Kidney (tissue), 14 donors: Measurements from ENCODE around the gene OGFOD1. TPM values are rescaled to one million over a fixed set of nuclear protein-coding genes. Genes with fewer than 3 reads are reported as not detected.

Source experiments
- DNase-seq, 5 donors: peaks; one replicate each; pipeline ENCODE4 v3.0.0-alpha.2; 2013 to 2020
- FAIRE-seq: peaks from 2 replicates; lab custom pipeline; 2012; peaks lifted over from hg19 to GRCh38; lab: Jason Lieb, UNC
- H3K27ac ChIP-seq, 2 donors: one replicate each; pipeline ENCODE4 v1.7.0; 2013; ENCODE audit warnings: low read depth in 2 of 2, low read length in 2 of 2, inconsistent platforms in 1 of 2
- H3K27me3 ChIP-seq: one replicate; pipeline ENCODE4 v1.7.1; 2013; ENCODE audit warnings: low read length, inconsistent platforms; ENCODE audit not compliant: control insufficient read depth, insufficient read depth
- H3K36me3 ChIP-seq, 3 donors: one replicate each; pipeline versions ENCODE4 v1.7.0 to v1.7.1; 2013; ENCODE audit warnings: low read length in 3 of 3, control low read depth in 1 of 3, inconsistent platforms in 1 of 3; ENCODE audit not compliant: insufficient read depth in 3 of 3, control insufficient read depth in 2 of 3
- H3K4me1 ChIP-seq, 3 donors: one replicate each; pipeline versions ENCODE4 v1.7.0 to v1.7.1; 2013; ENCODE audit warnings: low read length in 3 of 3, inconsistent platforms in 1 of 3, low read depth in 1 of 3; ENCODE audit not compliant: control insufficient read depth in 2 of 3, insufficient read depth in 2 of 3
- H3K4me3 ChIP-seq, 3 donors: one replicate each; pipeline versions ENCODE4 v1.7.0 to v1.8.1; 2013; ENCODE audit warnings: low read length in 3 of 3, control low read depth in 1 of 3, inconsistent platforms in 1 of 3
- H3K9ac ChIP-seq, 3 donors: one replicate each; pipeline versions ENCODE4 v1.7.0 to v1.7.1; 2013; ENCODE audit warnings: low read length in 3 of 3, control low read depth in 1 of 3, inconsistent platforms in 1 of 3
- H3K9me3 ChIP-seq, 3 donors: one replicate each; pipeline versions ENCODE4 v1.7.0 to v1.7.1; 2013; ENCODE audit warnings: low read length in 3 of 3, control low read depth in 1 of 3, inconsistent platforms in 1 of 3; ENCODE audit not compliant: control insufficient read depth in 2 of 3, insufficient read depth in 1 of 3
- CTCF ChIP-seq: IDR thresholded peaks from 3 replicates; pipeline ENCODE4 v1.5.1; 2012; ENCODE audit warnings: mild to moderate bottlenecking, moderate library complexity, borderline replicate concordance; ENCODE audit not compliant: insufficient read depth; ENCODE audit errors: extremely low read depth
- intact Hi-C: fragments of 100-400 bp; cut with DNase I; formaldehyde crosslinking; loops from one replicate; pipeline ENCODE4 v1.11.1; 2022
- polyA plus RNA-seq: library from polyadenylated mRNA; stranded (reverse); fragments of 350-450 nt; fragmentation: Illumina TruSeq; extraction: RNeasy Lipid Tissue Mini Kit (QIAGEN cat#74804); gene quantifications from one replicate; pipeline ENCODE4 v1.2.3, GENCODE V29; 2014; ENCODE audit warnings: low read depth, low replicate concordance; ENCODE audit not compliant: insufficient read depth
- total RNA-seq: library from RNA; stranded (reverse); fragmentation: NEBNext Ultra II Directional; extraction: Animal tissue kit (Norgen Biotek cat#: 25700); gene quantifications from one replicate; pipeline ENCODE4 v1.2.1, GENCODE V29; 2021
- donor health status: control.
- donor health status: control.
- donor health status: control.
- donor health status: control.
- donor health status: control.
- donor health status: DM: yes; HTN: yes; CAD: no.
- donor health status: Normal renal cell carcinoma (clear cell type).

Gene OGFOD1
- total and polyA plus RNA-seq, 2 donors from 2014 or later, result 16.1 to 39.4 TPM

GRCh38 chr16:56515665-56516064 lies 64.3 kb downstream of the OGFOD1 start:
- Histone ChIP-seq H3K9me3 (no peaks in the 10 kb centered on the region), H3K27me3 (no peaks in the 10 kb centered on the region), H3K9ac (no peak overlapping the region), H3K4me1 (peaks cover 0 to 21% (median 16%) of the 10 kb centered on the region in 3 donors), H3K36me3 (peaks cover under 1 to 2% (median 2%) of the 10 kb centered on the region in 3 donors), H3K4me3 (no peak overlapping the region), H3K27ac (no peak overlapping the region)
- intact Hi-C loops, result no loop called here
- DNase-seq, result no peak
- TF ChIP-seq CTCF, result no peak
- no peak for FAIRE-seq

- no peak overlapping the region for H3K9ac ChIP-seq
- H3K4me1 ChIP-seq, result peaks cover 0 to 21% (median 16%) of the 10 kb centered on the region in 3 donors
- H3K9me3 ChIP-seq, result no peaks in the 10 kb centered on the region
- H3K27me3 ChIP-seq, result no peaks in the 10 kb centered on the region
- peak overlapping the region in 1 of 2 donors; percentile 13 for H3K27ac ChIP-seq
- no peak for TF ChIP-seq CTCF
- intact Hi-C loops, result no loop called here
- H3K4me3 ChIP-seq, result no peak overlapping the region
- DNase-seq (no peak), FAIRE-seq (no peak)
- peaks cover 0 to 2% (median 0%) of the 10 kb centered on the region in 3 donors for H3K36me3 ChIP-seq
Measured at GRCh38 chr16:56517206-56517605, 65.9 kb downstream of the OGFOD1 start.

- TF ChIP-seq CTCF, result no peak
- H3K9ac ChIP-seq, result no peak overlapping the region
- H3K27ac ChIP-seq, result peak overlapping the region in 1 of 2 donors; percentile 58
- DNase-seq (no peak), FAIRE-seq (no peak)
- H3K27me3 ChIP-seq, result no peaks in the 10 kb centered on the region
- no peaks in the 10 kb centered on the region for H3K36me3 ChIP-seq
- H3K9me3 ChIP-seq, result no peaks in the 10 kb centered on the region
- intact Hi-C loops, result no loop called here
- H3K4me3 ChIP-seq, result peak overlapping the region in 1 of 3 donors; percentile 86
- peaks cover 0 to 21% (median 16%) of the 10 kb centered on the region in 3 donors for H3K4me1 ChIP-seq
Measured at GRCh38 chr16:56518425-56518824, 67.1 kb downstream of the OGFOD1 start.
